Suprapubic skin (tissue), 4 donors: ENCODE results near the gene CYB561. TPM values are rescaled to one million over a fixed set of nuclear protein-coding genes. Genes with fewer than 3 reads are reported as not detected.

ENCODE experiments used
- DNase-seq, 2 donors: peaks; one replicate each; pipeline ENCODE4 v3.0.0-alpha.2; 2019; ENCODE audit warnings: low spot score in 2 of 2
- H3K27ac ChIP-seq: fragments of 200-600 bp; sonication (generic); one replicate; pipeline ENCODE4 v1.5.1; 2019
- H3K27me3 ChIP-seq: fragments of 200-600 bp; sonication (generic); one replicate; pipeline ENCODE4 v1.5.1; 2019
- H3K36me3 ChIP-seq: fragments of 200-600 bp; sonication (generic); one replicate; pipeline ENCODE4 v1.5.1; 2019
- H3K4me1 ChIP-seq: fragments of 200-600 bp; sonication (generic); one replicate; pipeline ENCODE4 v1.5.1; 2019
- H3K4me3 ChIP-seq: fragments of 200-600 bp; sonication (generic); one replicate; pipeline ENCODE4 v1.5.1; 2019; ENCODE audit warnings: mild to moderate bottlenecking
- H3K9me3 ChIP-seq: fragments of 200-600 bp; sonication (generic); one replicate; pipeline ENCODE4 v1.5.1; 2019
- EP300 ChIP-seq: sonication (generic); formaldehyde crosslinking; IDR thresholded peaks from one replicate; pipeline ENCODE4 v1.6.1; 2017; ENCODE audit warnings: antibody characterized with exemption
- POLR2A ChIP-seq, 2 donors: fragments of 450-650 bp; IDR thresholded peaks; one replicate each; pipeline ENCODE4 v1.6.1; 2017; ENCODE audit warnings: antibody characterized with exemption in 2 of 2, mild to moderate bottlenecking in 2 of 2, moderate library complexity in 2 of 2
- POLR2AphosphoS5 ChIP-seq, 3 donors: sonication (generic); formaldehyde crosslinking; IDR thresholded peaks; one replicate each; pipeline ENCODE4 v1.6.1; 2017; ENCODE audit warnings: antibody characterized with exemption in 3 of 3
- WGBS: methylation state at CpG from one replicate; pipeline ENCODE4 v1.1.5; 2018; 5-methylcytosine and 5-hydroxymethylcytosine counted together
- total RNA-seq, 4 donors: library from RNA; depleted of rRNA; stranded (reverse); fragments of >200 nt; gene quantifications; one replicate each; pipeline ENCODE4 v1.1.0, GENCODE V29; 2016
- TF ChIP-seq, protein P1 (sequence below), 2 donors: fragments of 200-600 bp in 1 of 2; fragments of 450-650 bp in 1 of 2; sonication (generic) in 1 of 2; IDR thresholded peaks; one replicate each; pipeline ENCODE4 v1.5.1; 2016 to 2019; ENCODE audit warnings: antibody characterized with exemption in 2 of 2, mild to moderate bottlenecking in 1 of 2, moderate library complexity in 1 of 2

The CYB561 gene
- total RNA-seq, 4 donors from 2014 or later, result 36.9 to 87.9 (median 56.4) TPM

DNA sequence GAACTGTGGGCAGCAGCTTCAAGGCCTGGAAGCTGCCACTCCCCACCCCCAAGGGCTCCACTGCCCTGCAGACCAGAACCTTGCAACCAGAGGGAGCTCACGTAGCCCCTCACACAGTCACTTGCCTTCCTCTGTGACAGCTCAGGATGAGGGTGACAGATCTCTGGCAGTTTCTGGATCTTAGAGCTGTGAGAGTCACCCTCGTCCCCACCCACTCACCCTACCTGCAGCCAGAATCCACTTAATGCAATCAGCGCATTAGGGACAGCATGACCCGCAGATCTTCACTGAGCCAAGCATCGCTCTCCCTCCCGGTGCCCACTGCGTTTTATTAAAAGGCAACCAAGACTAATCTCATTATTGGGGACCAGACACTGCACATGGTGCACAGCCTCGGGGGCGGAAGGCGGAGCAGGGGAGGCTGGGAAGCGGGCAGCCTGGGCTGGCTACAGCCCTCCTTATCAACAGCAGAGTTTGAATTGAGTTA lies 3.5 kb downstream of the CYB561 start:
- H3K36me3 ChIP-seq, result peaks cover 4% of the 10 kb centered on the region
- TF ChIP-seq, protein P1, sequence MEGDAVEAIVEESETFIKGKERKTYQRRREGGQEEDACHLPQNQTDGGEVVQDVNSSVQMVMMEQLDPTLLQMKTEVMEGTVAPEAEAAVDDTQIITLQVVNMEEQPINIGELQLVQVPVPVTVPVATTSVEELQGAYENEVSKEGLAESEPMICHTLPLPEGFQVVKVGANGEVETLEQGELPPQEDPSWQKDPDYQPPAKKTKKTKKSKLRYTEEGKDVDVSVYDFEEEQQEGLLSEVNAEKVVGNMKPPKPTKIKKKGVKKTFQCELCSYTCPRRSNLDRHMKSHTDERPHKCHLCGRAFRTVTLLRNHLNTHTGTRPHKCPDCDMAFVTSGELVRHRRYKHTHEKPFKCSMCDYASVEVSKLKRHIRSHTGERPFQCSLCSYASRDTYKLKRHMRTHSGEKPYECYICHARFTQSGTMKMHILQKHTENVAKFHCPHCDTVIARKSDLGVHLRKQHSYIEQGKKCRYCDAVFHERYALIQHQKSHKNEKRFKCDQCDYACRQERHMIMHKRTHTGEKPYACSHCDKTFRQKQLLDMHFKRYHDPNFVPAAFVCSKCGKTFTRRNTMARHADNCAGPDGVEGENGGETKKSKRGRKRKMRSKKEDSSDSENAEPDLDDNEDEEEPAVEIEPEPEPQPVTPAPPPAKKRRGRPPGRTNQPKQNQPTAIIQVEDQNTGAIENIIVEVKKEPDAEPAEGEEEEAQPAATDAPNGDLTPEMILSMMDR (IDR thresholded peaks at IDR 0.05), result no peak
- no peak for TF ChIP-seq EP300

DNA sequence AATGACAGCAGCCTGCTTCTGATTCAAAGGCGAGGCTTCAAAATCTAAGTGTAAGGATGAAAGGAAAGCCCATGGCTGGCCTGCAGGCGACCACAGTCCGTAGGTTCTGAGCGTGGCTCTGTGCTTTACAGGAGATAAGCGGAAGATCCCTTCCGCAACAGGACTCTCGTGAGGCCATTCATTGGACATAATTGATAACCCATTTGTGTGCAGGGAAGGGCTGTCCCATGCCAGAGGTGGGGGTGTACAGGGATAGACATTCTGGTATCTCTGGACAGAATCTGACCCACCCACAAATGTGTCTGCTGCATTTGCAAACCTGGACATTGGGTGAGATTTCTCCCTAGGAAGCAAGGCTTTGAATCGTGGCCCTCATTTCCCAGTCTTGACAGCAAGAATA lies 4.0 kb downstream of the CYB561 start:
- Histone ChIP-seq H3K4me1 (peaks cover 39% of the 10 kb centered on the region), H3K27ac (no peak overlapping the region)

More for the DNA sequence above, 3.5 kb downstream of the CYB561 start:
- no peaks in the 10 kb centered on the region for H3K9me3 ChIP-seq
- no peak overlapping the region for H3K27ac ChIP-seq
- WGBS, result 73% methylated on average over 9 of the region's 11 CpGs
- H3K4me1 ChIP-seq, result peaks cover 39% of the 10 kb centered on the region
- H3K27me3 ChIP-seq, result no peaks in the 10 kb centered on the region
- no peak overlapping the region for H3K4me3 ChIP-seq
- no peak for DNase-seq

DNA sequence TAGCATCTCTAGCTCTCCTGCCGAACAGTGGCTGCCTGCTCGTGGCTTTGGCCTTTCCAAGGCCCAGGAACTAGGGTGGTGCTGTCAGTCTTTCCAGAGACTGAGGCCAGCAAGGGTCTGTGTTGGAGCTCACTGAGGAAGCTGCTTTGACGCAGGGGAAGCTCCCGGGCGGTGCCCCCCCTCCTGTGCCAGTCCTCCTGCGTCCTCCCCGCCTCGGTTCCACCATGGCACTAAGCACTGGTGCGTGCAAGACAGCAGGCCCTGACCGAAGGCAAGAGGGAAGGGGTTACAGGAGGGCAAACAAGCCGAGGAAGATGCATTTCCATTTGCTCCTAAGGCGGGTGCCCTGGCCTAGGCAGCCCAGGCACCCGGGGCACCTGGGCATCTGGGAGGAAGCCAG lies 4.5 kb downstream of the CYB561 start:
- Histone ChIP-seq H3K4me3 (no peak overlapping the region), H3K27me3 (no peaks in the 10 kb centered on the region), H3K36me3 (peaks cover 4% of the 10 kb centered on the region), H3K27ac (no peak overlapping the region), H3K4me1 (peaks cover 39% of the 10 kb centered on the region), H3K9me3 (no peaks in the 10 kb centered on the region)
- TF ChIP-seq, protein P1 (IDR thresholded peaks at IDR 0.05), result no peak
- TF ChIP-seq POLR2A (IDR thresholded peaks at IDR 0.05) (no peak), POLR2AphosphoS5 (IDR thresholded peaks at IDR 0.05) (no peak), EP300 (no peak)
- 65% methylated on average over 7 of the region's 13 CpGs for WGBS
- DNase-seq, result no peak

More for the DNA sequence above, 4.0 kb downstream of the CYB561 start:
- Histone ChIP-seq H3K4me3 (no peak overlapping the region), H3K9me3 (no peaks in the 10 kb centered on the region), H3K27me3 (no peaks in the 10 kb centered on the region), H3K36me3 (peaks cover 4% of the 10 kb centered on the region)
- TF ChIP-seq, protein P1 (IDR thresholded peaks at IDR 0.05), result no peak
- no peak for TF ChIP-seq POLR2A (IDR thresholded peaks at IDR 0.05)
- no peak for TF ChIP-seq POLR2AphosphoS5 (IDR thresholded peaks at IDR 0.05)
- TF ChIP-seq EP300, result no peak
- 85% methylated on average over 8 of the region's 8 CpGs for WGBS
- no peak for DNase-seq

DNA sequence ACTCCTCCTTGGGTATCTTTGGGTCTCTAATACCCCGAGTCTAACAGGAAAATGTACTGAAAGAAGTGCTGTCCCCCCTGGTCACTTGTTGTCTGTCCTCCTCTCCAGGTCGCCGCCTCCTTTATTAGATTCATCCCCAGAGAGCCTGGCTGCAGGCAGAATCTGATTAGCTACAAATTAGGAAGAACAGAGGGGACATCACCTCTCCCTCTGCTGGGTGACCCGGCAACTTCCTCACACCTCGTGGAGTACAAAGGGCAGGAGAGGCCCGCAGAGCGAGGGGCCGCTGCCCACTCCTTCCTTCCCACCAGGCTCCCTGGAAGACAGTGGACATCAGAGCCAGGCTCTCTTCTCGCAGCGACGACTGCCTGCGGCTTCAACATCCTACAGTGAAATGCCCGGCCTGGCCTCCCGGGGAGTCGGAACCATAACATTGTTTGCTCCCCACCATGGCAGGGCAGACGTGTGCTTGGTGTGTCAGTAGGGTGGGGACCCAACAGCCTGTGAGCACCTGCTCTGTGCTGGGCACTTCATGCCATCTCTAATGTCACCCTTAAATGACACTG lies 5.3 kb downstream of the CYB561 start:
- peaks cover 42% of the 10 kb centered on the region for H3K4me1 ChIP-seq
- no peak for TF ChIP-seq EP300
- no peak for TF ChIP-seq POLR2A (IDR thresholded peaks at IDR 0.05)
- TF ChIP-seq, protein P1 (IDR thresholded peaks at IDR 0.05), result no peak
- no peak for TF ChIP-seq POLR2AphosphoS5 (IDR thresholded peaks at IDR 0.05)
- 70% methylated on average over 8 of the region's 16 CpGs for WGBS
- H3K9me3 ChIP-seq, result no peaks in the 10 kb centered on the region
- H3K4me3 ChIP-seq, result no peak overlapping the region
- no peaks in the 10 kb centered on the region for H3K27me3 ChIP-seq
- DNase-seq, result no peak
- H3K27ac ChIP-seq, result peak overlapping the region; percentile 4
- peaks cover 4% of the 10 kb centered on the region for H3K36me3 ChIP-seq

DNA sequence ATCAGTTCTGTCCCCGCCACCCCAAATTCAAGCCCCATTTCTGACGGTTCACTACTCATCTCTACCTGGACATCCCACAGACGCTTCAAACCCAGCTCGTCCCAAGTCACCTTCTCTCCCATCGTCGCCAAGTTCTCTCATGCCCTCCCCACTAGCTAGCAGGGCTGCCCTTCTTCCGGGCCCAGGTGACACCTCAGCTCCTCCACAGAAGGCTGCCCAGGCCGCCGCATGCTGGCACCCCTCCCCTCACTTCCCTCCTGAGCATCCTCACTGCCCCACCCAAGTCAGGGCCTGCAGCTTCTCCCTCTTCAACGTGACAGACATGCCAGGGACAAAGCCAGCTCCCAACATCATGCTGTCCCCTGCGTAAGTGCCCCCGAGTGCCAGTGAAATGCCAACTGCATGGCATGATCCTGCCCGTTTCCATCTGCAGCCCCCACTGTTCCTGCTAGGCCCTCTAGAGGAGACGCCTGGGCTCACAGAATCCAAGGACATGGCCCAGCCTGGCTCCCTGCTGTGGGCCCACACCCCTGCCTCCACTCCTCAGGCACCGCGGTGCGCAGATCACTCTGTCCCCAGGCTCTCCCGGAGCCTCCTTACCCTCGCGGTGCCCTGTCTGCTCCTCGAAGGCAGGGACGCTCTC lies 5.9 kb downstream of the CYB561 start:
- 79% methylated on average over 22 of the region's 22 CpGs for WGBS
- H3K4me1 ChIP-seq, result peaks cover 42% of the 10 kb centered on the region
- TF ChIP-seq, protein P1 (IDR thresholded peaks at IDR 0.05), result no peak
- TF ChIP-seq POLR2A (IDR thresholded peaks at IDR 0.05), result no peak
- TF ChIP-seq EP300, result no peak
- TF ChIP-seq POLR2AphosphoS5 (IDR thresholded peaks at IDR 0.05), result no peak
- H3K4me3 ChIP-seq, result no peak overlapping the region
- no peaks in the 10 kb centered on the region for H3K27me3 ChIP-seq
- H3K27ac ChIP-seq, result peak overlapping the region; percentile 4
- peaks cover 4% of the 10 kb centered on the region for H3K36me3 ChIP-seq
- DNase-seq, result no peak
- H3K9me3 ChIP-seq, result no peaks in the 10 kb centered on the region
